Activated B cell treated with CpG ODN at 0.5 μM for 24 hours (primary cell): Measurements from ENCODE around the gene MYBPC1. TPM values are rescaled to one million over a fixed set of nuclear protein-coding genes. Genes with fewer than 3 reads are reported as not detected.

Experiments used
- ATAC-seq: fragments of 200-7000 bp; cut with Tn5 transposase; one replicate; pipeline ENCODE4 v1.10.0; 2021; ENCODE audit warnings: low read depth, mild to moderate bottlenecking, moderate library complexity
- CTCF ChIA-PET: fragments of 350-600 bp; sonication (Branson Sonifier 250); formaldehyde crosslinking; loops from one replicate; lab custom pipeline; 2021; ENCODE audit warnings: antibody characterized with exemption; lab: Charles Lee
- POLR2A ChIA-PET: fragments of 350-600 bp; sonication (Branson Sonifier 250); formaldehyde crosslinking; loops from one replicate; lab custom pipeline; 2021; ENCODE audit warnings: antibody characterized with exemption; lab: Charles Lee
- DNase-seq: peaks from one replicate; pipeline ENCODE4 v3.0.0; 2022
- H3K27ac Mint-ChIP-seq: one replicate; pipeline ENCODE4 v1.8.0; 2020; ENCODE audit warnings: mixed read lengths
- H3K27me3 Mint-ChIP-seq: one replicate; pipeline ENCODE4 v1.8.0; 2021; ENCODE audit warnings: mixed read lengths
- H3K36me3 Mint-ChIP-seq: one replicate; pipeline ENCODE4 v1.8.0; 2021; ENCODE audit warnings: low read depth, mixed read lengths
- H3K4me1 Mint-ChIP-seq: one replicate; pipeline ENCODE4 v1.8.0; 2021; ENCODE audit warnings: mixed read lengths
- H3K4me3 Mint-ChIP-seq: one replicate; pipeline ENCODE4 v1.8.0; 2020; ENCODE audit warnings: mild to moderate bottlenecking, mixed read lengths
- H3K9me3 Mint-ChIP-seq: one replicate; pipeline ENCODE4 v1.8.0; 2020; ENCODE audit warnings: mixed read lengths
- intact Hi-C: fragments of 100-400 bp; cut with micrococcal nuclease; formaldehyde crosslinking; loops from one replicate; pipeline ENCODE4 v1.15.1; 2024
- total RNA-seq: library from RNA; stranded (reverse); gene quantifications from 2 replicates; pipeline ENCODE4 v1.2.3, GENCODE V29; 2022
- TF ChIP-seq, protein P1 (sequence below): fragments of 200-600 bp; IDR thresholded peaks from one replicate; pipeline ENCODE4 v1.8.0; 2022; ENCODE audit warnings: antibody characterized with exemption, mild to moderate bottlenecking

Gene MYBPC1
- total RNA-seq, 1 donor from 2014 or later = not detected

DNA sequence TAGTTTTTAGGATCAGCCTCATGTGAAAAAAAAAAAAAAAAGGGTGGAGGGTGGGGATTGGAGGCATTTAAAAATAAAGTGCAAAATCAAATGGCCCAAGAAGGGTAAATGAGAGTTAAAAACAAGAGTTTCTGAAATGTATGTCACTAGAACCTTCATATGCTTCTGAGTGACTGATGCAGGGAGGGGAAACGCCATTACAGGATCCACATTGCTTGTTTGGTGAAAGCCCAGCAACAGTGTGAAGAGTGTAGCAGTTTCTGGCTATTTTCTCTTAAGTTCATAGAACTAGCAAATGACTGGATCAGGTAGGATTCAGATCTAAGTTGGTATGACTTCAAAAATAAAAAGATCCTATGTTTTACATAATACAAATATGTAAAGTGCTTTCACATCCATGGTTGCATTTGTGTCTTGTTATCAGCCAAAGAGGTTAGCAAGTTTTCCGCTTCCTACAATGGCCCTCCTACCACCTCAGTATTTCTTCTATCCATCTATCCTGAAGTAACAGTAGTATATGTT, 105.6 kb downstream of the MYBPC1 start:
- DNase-seq = no peak
- Mint-ChIP-seq H3K4me3 (peak overlapping the region; percentile 24), H3K36me3 (peaks cover 13% of the 10 kb centered on the region), H3K4me1 (peaks cover 73% of the 10 kb centered on the region), H3K9me3 (no peaks in the 10 kb centered on the region), H3K27ac (peak overlapping the region; percentile 43), H3K27me3 (no peaks in the 10 kb centered on the region)
- TF ChIP-seq, protein P1, sequence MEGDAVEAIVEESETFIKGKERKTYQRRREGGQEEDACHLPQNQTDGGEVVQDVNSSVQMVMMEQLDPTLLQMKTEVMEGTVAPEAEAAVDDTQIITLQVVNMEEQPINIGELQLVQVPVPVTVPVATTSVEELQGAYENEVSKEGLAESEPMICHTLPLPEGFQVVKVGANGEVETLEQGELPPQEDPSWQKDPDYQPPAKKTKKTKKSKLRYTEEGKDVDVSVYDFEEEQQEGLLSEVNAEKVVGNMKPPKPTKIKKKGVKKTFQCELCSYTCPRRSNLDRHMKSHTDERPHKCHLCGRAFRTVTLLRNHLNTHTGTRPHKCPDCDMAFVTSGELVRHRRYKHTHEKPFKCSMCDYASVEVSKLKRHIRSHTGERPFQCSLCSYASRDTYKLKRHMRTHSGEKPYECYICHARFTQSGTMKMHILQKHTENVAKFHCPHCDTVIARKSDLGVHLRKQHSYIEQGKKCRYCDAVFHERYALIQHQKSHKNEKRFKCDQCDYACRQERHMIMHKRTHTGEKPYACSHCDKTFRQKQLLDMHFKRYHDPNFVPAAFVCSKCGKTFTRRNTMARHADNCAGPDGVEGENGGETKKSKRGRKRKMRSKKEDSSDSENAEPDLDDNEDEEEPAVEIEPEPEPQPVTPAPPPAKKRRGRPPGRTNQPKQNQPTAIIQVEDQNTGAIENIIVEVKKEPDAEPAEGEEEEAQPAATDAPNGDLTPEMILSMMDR = no peak
- CTCF ChIA-PET = interaction anchor here (0.5 kb wide), 1 partner anchor 24 kb away, joined by 4 read pairs; no protein-coding TSS in a partner anchor
- intact Hi-C loops = no loop called here
- POLR2A ChIA-PET = no interaction called here
- no peak for ATAC-seq

DNA sequence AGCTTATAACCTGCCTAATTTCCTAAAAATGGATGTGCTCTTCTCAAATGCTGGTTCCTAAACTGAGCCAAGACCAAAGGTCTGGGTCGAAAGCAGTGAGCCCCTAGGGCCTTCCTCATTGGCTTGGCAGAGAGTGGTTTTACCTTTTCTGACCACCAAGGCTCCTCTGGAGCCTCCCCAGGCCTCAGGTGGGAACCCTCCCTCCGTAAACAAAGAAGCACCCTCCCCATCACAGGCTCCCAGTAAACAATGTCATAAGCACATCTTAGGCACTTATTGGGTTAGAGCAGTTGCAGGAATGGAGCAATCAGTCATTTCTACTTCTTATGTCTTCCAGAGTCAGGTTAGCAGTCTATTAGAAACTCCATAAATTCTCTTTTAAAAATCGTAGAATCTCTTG, 108.7 kb downstream of the MYBPC1 start:
- H3K4me3 Mint-ChIP-seq = no peak overlapping the region
- no peaks in the 10 kb centered on the region for H3K9me3 Mint-ChIP-seq
- H3K27ac Mint-ChIP-seq = no peak overlapping the region
- H3K27me3 Mint-ChIP-seq = no peaks in the 10 kb centered on the region
- ATAC-seq = no peak
- ChIA-PET POLR2A (no interaction called here), CTCF (no interaction called here)
- TF ChIP-seq, protein P1 = no peak
- intact Hi-C loops = no loop called here
- DNase-seq = no peak
- H3K36me3 Mint-ChIP-seq = peaks cover 10% of the 10 kb centered on the region
- H3K4me1 Mint-ChIP-seq = peaks cover 71% of the 10 kb centered on the region

DNA sequence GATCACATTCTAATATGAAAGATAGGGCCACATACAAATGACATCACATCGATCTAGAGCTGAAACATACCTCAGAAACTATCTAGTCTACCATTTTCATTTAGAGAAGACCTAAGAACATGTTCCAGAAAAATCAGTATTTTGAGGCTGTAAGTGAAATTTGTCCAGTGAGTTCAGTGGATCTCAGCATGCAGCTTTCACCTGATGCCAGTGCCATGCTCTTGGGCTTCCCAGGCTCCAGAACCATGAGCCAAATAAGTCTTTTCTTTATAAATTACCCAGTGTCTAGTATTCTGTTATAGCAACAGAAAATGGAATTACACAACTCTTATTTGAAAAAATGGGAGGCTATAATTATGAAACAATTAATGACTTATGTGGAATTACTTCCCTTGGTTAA, 111.6 kb downstream of the MYBPC1 start:
- Mint-ChIP-seq H3K9me3 (no peaks in the 10 kb centered on the region), H3K4me3 (no peak overlapping the region), H3K27ac (no peak overlapping the region), H3K36me3 (peaks cover 7% of the 10 kb centered on the region), H3K4me1 (peaks cover 67% of the 10 kb centered on the region), H3K27me3 (no peaks in the 10 kb centered on the region)
- CTCF ChIA-PET = no interaction called here
- no peak for DNase-seq
- POLR2A ChIA-PET = interaction anchor here (1.0 to 1.5 kb wide), 2 partner anchors 8 to 53 kb away, joined by 3 read pairs; no protein-coding TSS in a partner anchor
- no peak for ATAC-seq
- intact Hi-C loops = loop anchor here (2.0 kb wide), 1 partner anchor 16 kb away; no protein-coding TSS in a partner anchor
- TF ChIP-seq, protein P1 = no peak

DNA sequence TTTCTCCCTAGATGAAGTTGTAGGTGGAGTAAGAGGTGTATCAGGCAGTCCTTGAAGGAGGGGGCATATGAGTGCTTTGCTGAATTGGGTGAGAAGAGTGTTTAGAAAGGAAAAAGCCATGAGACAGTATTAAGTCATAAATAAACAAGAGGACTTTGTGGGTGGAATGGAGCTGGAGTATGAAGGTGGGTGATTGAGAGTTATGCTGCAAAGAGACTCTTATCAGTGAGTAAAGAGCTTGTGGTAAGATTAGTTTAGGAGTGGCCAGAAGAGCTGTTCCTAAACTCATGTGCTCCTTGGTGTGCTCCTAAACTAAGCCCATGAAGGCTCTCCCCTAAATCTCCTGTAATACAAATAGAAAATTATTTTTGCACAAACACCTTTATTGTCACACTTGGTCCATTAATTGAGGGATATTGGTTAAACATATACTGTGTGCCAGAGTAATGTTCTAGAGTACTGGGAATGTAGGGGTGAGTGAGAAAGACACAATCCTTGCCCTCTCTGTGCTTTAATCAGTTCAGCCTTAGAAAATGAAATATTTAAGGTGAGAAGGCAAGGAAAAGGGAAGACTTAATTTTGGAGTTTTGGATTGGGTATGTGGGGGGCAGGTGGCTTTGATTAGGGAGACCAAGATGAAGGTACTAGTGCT, 112.5 kb downstream of the MYBPC1 start:
- ChIA-PET CTCF (no interaction called here), POLR2A (interaction anchor here (1.0 to 1.5 kb wide), 2 partner anchors 9 to 52 kb away, joined by 3 read pairs; no protein-coding TSS in a partner anchor)
- Mint-ChIP-seq H3K9me3 (no peaks in the 10 kb centered on the region), H3K4me1 (peaks cover 60% of the 10 kb centered on the region), H3K36me3 (peaks cover 7% of the 10 kb centered on the region), H3K4me3 (no peak overlapping the region), H3K27ac (peak overlapping the region; percentile 9), H3K27me3 (no peaks in the 10 kb centered on the region)
- TF ChIP-seq, protein P1 = no peak
- DNase-seq = no peak
- intact Hi-C loops = loop anchor here (1.0 to 2.0 kb wide), 2 partner anchors 9 to 16 kb away; no protein-coding TSS in a partner anchor
- no peak for ATAC-seq

DNA sequence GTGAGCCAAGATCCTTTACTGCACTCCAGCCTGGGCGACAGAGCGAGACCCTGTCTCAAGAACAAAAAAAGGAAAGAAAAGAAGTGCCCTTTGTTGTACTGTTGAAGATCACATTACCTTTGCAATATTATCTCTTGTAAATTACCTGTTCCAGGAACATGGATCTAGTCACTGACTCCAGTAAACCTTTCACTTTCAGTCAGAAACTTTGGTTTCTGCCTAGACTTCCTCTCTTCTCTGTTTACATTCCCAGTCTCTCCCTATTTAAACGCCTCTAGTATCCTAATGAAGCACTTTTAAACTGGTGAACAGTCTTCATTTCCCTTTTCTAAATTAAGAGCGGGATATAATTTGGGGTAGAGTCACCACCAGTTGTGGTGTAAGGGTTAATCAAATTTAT, 115.5 kb downstream of the MYBPC1 start:
- H3K36me3 Mint-ChIP-seq = peaks cover 9% of the 10 kb centered on the region
- H3K27ac Mint-ChIP-seq = no peak overlapping the region
- TF ChIP-seq, protein P1 = no peak
- intact Hi-C loops = no loop called here
- no peaks in the 10 kb centered on the region for H3K9me3 Mint-ChIP-seq
- no peak for DNase-seq
- ATAC-seq = no peak
- H3K4me1 Mint-ChIP-seq = peaks cover 68% of the 10 kb centered on the region
- no peaks in the 10 kb centered on the region for H3K27me3 Mint-ChIP-seq
- ChIA-PET POLR2A (no interaction called here), CTCF (no interaction called here)
- H3K4me3 Mint-ChIP-seq = no peak overlapping the region
